Measurements from ENCODE around the gene SCT.

The SCT gene

GRCh38 chr11:626475-627307, at the start of gene SCT:
Gene SCT (minus strand): TSS chr11:627181. CDS start chr11:627143, 38 bp downstream.
- no peak for ATAC-seq

DNA sequence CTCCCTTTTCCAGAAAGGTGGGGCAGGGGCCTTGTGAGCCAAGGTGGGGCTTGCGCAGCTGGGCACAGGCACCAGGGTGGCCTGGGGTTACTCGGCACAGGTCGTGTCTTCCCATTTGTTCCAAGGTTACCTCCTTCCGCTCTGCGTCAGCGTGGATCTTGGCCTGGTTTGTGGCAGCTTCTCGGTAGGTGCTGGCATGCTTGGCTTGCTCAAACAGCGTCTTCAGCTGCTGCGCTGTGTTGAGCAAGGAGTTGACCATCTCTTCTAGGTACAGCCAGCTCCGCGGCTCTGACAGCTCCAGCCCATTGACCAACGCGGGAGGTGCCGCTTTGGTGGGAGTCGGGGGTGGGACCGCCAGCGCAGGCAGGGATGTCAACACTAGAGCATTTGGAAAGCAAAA, 47.4 kb upstream of the SCT start:
- TF ChIP-seq OSR1 (CRISPR knock-in tag; IDR thresholded peaks at IDR 0.05) (no peak), ZNF565 (CRISPR knock-in tag; conservative IDR thresholded peaks at IDR 0.05; ENCODE audit: low read depth) (no peak), RARB (CRISPR knock-in tag; IDR thresholded peaks at IDR 0.05) (no peak), TCF4 (CRISPR knock-in tag; IDR thresholded peaks at IDR 0.05; ENCODE audit: borderline replicate concordance) (no peak), ZFP30 (CRISPR knock-in tag; IDR thresholded peaks at IDR 0.05) (no peak), GLIS3 (CRISPR knock-in tag; IDR thresholded peaks at IDR 0.05) (no peak), SNAI2 (CRISPR knock-in tag; IDR thresholded peaks at IDR 0.05) (no peak), TOX (CRISPR knock-in tag; IDR thresholded peaks at IDR 0.05; ENCODE audit: borderline replicate concordance) (no peak), CSDC2 (CRISPR knock-in tag; IDR thresholded peaks at IDR 0.05) (no peak)
- TF ChIP-seq, protein P1, sequence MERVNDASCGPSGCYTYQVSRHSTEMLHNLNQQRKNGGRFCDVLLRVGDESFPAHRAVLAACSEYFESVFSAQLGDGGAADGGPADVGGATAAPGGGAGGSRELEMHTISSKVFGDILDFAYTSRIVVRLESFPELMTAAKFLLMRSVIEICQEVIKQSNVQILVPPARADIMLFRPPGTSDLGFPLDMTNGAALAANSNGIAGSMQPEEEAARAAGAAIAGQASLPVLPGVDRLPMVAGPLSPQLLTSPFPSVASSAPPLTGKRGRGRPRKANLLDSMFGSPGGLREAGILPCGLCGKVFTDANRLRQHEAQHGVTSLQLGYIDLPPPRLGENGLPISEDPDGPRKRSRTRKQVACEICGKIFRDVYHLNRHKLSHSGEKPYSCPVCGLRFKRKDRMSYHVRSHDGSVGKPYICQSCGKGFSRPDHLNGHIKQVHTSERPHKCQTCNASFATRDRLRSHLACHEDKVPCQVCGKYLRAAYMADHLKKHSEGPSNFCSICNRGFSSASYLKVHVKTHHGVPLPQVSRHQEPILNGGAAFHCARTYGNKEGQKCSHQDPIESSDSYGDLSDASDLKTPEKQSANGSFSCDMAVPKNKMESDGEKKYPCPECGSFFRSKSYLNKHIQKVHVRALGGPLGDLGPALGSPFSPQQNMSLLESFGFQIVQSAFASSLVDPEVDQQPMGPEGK (CRISPR knock-in tag; IDR thresholded peaks at IDR 0.05; ENCODE audit: borderline replicate concordance): no peak
- TF ChIP-seq, protein P2, sequence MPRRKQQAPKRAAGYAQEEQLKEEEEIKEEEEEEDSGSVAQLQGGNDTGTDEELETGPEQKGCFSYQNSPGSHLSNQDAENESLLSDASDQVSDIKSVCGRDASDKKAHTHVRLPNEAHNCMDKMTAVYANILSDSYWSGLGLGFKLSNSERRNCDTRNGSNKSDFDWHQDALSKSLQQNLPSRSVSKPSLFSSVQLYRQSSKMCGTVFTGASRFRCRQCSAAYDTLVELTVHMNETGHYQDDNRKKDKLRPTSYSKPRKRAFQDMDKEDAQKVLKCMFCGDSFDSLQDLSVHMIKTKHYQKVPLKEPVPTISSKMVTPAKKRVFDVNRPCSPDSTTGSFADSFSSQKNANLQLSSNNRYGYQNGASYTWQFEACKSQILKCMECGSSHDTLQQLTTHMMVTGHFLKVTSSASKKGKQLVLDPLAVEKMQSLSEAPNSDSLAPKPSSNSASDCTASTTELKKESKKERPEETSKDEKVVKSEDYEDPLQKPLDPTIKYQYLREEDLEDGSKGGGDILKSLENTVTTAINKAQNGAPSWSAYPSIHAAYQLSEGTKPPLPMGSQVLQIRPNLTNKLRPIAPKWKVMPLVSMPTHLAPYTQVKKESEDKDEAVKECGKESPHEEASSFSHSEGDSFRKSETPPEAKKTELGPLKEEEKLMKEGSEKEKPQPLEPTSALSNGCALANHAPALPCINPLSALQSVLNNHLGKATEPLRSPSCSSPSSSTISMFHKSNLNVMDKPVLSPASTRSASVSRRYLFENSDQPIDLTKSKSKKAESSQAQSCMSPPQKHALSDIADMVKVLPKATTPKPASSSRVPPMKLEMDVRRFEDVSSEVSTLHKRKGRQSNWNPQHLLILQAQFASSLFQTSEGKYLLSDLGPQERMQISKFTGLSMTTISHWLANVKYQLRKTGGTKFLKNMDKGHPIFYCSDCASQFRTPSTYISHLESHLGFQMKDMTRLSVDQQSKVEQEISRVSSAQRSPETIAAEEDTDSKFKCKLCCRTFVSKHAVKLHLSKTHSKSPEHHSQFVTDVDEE (CRISPR knock-in tag; IDR thresholded peaks at IDR 0.05): no peak
- ATAC-seq: no peak

More at GRCh38 chr11:626475-627307, at the start of gene SCT:
- TF ChIP-seq CSDC2 (CRISPR knock-in tag; IDR thresholded peaks at IDR 0.05) (no peak), ARNTL (CRISPR knock-in tag; IDR thresholded peaks at IDR 0.05; ENCODE audit: borderline replicate concordance, low read depth) (no peak), ZNF70 (CRISPR knock-in tag; IDR thresholded peaks at IDR 0.05) (no peak), TOX (CRISPR knock-in tag; IDR thresholded peaks at IDR 0.05; ENCODE audit: borderline replicate concordance) (no peak), ZFP30 (CRISPR knock-in tag; IDR thresholded peaks at IDR 0.05) (no peak), ZNF8 (CRISPR knock-in tag; IDR thresholded peaks at IDR 0.05) (no peak), ISL1 (CRISPR knock-in tag; IDR thresholded peaks at IDR 0.05) (no peak), GLIS3 (CRISPR knock-in tag; IDR thresholded peaks at IDR 0.05) (no peak), ESRRG (CRISPR knock-in tag; IDR thresholded peaks at IDR 0.05) (no peak), ZC3H10 (CRISPR knock-in tag; IDR thresholded peaks at IDR 0.05) (no peak), BACH2 (CRISPR knock-in tag; IDR thresholded peaks at IDR 0.05; ENCODE audit: borderline replicate concordance) (no peak), CSRNP3 (CRISPR knock-in tag; IDR thresholded peaks at IDR 0.05) (no peak), OSR1 (CRISPR knock-in tag; IDR thresholded peaks at IDR 0.05) (no peak), ZFP3 (CRISPR knock-in tag; IDR thresholded peaks at IDR 0.05) (no peak), ZNF565 (CRISPR knock-in tag; conservative IDR thresholded peaks at IDR 0.05; ENCODE audit: low read depth) (no peak)
- TF ChIP-seq, protein P1 (CRISPR knock-in tag; IDR thresholded peaks at IDR 0.05; ENCODE audit: borderline replicate concordance): no peak
- TF ChIP-seq, protein P3, sequence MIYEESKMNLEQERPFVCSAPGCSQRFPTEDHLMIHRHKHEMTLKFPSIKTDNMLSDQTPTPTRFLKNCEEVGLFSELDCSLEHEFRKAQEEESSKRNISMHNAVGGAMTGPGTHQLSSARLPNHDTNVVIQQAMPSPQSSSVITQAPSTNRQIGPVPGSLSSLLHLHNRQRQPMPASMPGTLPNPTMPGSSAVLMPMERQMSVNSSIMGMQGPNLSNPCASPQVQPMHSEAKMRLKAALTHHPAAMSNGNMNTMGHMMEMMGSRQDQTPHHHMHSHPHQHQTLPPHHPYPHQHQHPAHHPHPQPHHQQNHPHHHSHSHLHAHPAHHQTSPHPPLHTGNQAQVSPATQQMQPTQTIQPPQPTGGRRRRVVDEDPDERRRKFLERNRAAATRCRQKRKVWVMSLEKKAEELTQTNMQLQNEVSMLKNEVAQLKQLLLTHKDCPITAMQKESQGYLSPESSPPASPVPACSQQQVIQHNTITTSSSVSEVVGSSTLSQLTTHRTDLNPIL (CRISPR knock-in tag; IDR thresholded peaks at IDR 0.05; ENCODE audit: low read depth): no peak
- TF ChIP-seq, protein P4, sequence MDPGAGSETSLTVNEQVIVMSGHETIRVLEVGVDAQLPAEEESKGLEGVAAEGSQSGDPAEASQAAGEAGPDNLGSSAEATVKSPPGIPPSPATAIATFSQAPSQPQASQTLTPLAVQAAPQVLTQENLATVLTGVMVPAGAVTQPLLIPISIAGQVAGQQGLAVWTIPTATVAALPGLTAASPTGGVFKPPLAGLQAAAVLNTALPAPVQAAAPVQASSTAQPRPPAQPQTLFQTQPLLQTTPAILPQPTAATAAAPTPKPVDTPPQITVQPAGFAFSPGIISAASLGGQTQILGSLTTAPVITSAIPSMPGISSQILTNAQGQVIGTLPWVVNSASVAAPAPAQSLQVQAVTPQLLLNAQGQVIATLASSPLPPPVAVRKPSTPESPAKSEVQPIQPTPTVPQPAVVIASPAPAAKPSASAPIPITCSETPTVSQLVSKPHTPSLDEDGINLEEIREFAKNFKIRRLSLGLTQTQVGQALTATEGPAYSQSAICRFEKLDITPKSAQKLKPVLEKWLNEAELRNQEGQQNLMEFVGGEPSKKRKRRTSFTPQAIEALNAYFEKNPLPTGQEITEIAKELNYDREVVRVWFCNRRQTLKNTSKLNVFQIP (CRISPR knock-in tag; IDR thresholded peaks at IDR 0.05; ENCODE audit: borderline replicate concordance, low read depth): no peak

All from SK-N-SH treated with all-trans-retinoic acid at 6 μM for 48 hours (cell line).